Activated naive CD8-positive, alpha-beta T cell treated with anti-CD3 and anti-CD28 coated beads for 36 hours (primary cell): ENCODE measurements around the gene GIPC3. TPM values are rescaled to one million over a fixed set of nuclear protein-coding genes. Genes with fewer than 3 reads are reported as not detected.

ENCODE experiments used
- DNase-seq: peaks from one replicate; pipeline ENCODE4 v3.0.0; 2021
- H3K27ac Mint-ChIP-seq: one replicate; pipeline ENCODE4 v1.8.0; 2022; ENCODE audit warnings: mild to moderate bottlenecking, moderate library complexity, mixed read lengths
- H3K27me3 Mint-ChIP-seq: one replicate; pipeline ENCODE4 v1.8.0; 2022; ENCODE audit warnings: mild to moderate bottlenecking, mixed read lengths
- H3K36me3 Mint-ChIP-seq: one replicate; pipeline ENCODE4 v1.8.0; 2021; ENCODE audit warnings: mild to moderate bottlenecking, mixed read lengths
- H3K4me1 Mint-ChIP-seq: one replicate; pipeline ENCODE4 v1.8.0; 2021; ENCODE audit warnings: mixed read lengths
- H3K4me3 Mint-ChIP-seq: one replicate; pipeline ENCODE4 v1.8.0; 2022; ENCODE audit warnings: mild to moderate bottlenecking, moderate library complexity, mixed read lengths
- H3K9me3 Mint-ChIP-seq: one replicate; pipeline ENCODE4 v1.8.0; 2022; ENCODE audit warnings: mixed read lengths
- total RNA-seq, 2 experiments: library from RNA; stranded (reverse); gene quantifications; one replicate each; pipeline ENCODE4 v1.2.3, GENCODE V29; 2021

Gene GIPC3
- total RNA-seq, 2 experiments from 2014 or later: 0.32 to 0.43 TPM

GRCh38 chr19:3639479-3639878 lies 54.2 kb downstream of the GIPC3 start:
- H3K4me3 Mint-ChIP-seq: no peak overlapping the region
- H3K27ac Mint-ChIP-seq: no peak overlapping the region
- H3K4me1 Mint-ChIP-seq: no peaks in the 10 kb centered on the region
- DNase-seq: no peak
- no peaks in the 10 kb centered on the region for H3K9me3 Mint-ChIP-seq
- no peaks in the 10 kb centered on the region for H3K36me3 Mint-ChIP-seq
- no peaks in the 10 kb centered on the region for H3K27me3 Mint-ChIP-seq

- no peak for DNase-seq
- no peak overlapping the region for H3K4me3 Mint-ChIP-seq
- no peaks in the 10 kb centered on the region for H3K27me3 Mint-ChIP-seq
- H3K36me3 Mint-ChIP-seq: no peaks in the 10 kb centered on the region
- no peaks in the 10 kb centered on the region for H3K4me1 Mint-ChIP-seq
- H3K9me3 Mint-ChIP-seq: no peaks in the 10 kb centered on the region
- no peak overlapping the region for H3K27ac Mint-ChIP-seq
Observed at GRCh38 chr19:3641515-3642269, 56.4 kb downstream of the GIPC3 start.

GRCh38 chr19:3642296-3642695 lies 57.0 kb downstream of the GIPC3 start:
- no peaks in the 10 kb centered on the region for H3K4me1 Mint-ChIP-seq
- DNase-seq: no peak
- no peak overlapping the region for H3K27ac Mint-ChIP-seq
- H3K27me3 Mint-ChIP-seq: no peaks in the 10 kb centered on the region
- H3K9me3 Mint-ChIP-seq: no peaks in the 10 kb centered on the region
- no peak overlapping the region for H3K4me3 Mint-ChIP-seq
- H3K36me3 Mint-ChIP-seq: no peaks in the 10 kb centered on the region

Other genes starting within 250 kb of the GIPC3 start
- 10 to 100 TPM; 19.0 to 19.5 TPM for gene NFIC, start 218.9 kb upstream of the GIPC3 start, total RNA-seq
- 1 to 10 TPM; 2.2 to 2.5 TPM for gene SMIM24, start 105.0 kb upstream of the GIPC3 start, total RNA-seq
- gene SMIM44, start 102.0 kb upstream of the GIPC3 start, total RNA-seq: not detected
- 10 to 100 TPM; 17.2 to 18.3 TPM for gene DOHH, start 84.8 kb upstream of the GIPC3 start, total RNA-seq
- gene FZR1, start 79.2 kb upstream of the GIPC3 start, total RNA-seq: 10 to 100 TPM; 32.6 to 39.6 TPM
- gene TEKTIP1, start 46.3 kb upstream of the GIPC3 start, total RNA-seq: 1 to 10 TPM; 1.2 to 2.2 TPM
- gene MFSD12, start 27.9 kb upstream of the GIPC3 start, total RNA-seq: 10 to 100 TPM; 73.2 to 76.1 TPM
- 10 to 100 TPM; 37.1 to 41.6 TPM for gene HMG20B, start 12.5 kb upstream of the GIPC3 start, total RNA-seq
- gene TBXA2R, start 21.4 kb downstream of the GIPC3 start, total RNA-seq: 1 to 10 TPM; 2.8 to 3.1 TPM
- gene CACTIN, start 41.3 kb downstream of the GIPC3 start, total RNA-seq: 10 to 100 TPM; 33.0 to 34.4 TPM
- 10 to 100 TPM; 12.9 to 14.8 TPM for gene PIP5K1C, start 115.0 kb downstream of the GIPC3 start, total RNA-seq
- gene TJP3, start 122.9 kb downstream of the GIPC3 start, total RNA-seq: under 1 TPM; 0.24 to 0.39 TPM
- 10 to 100 TPM; 21.4 to 21.9 TPM for gene APBA3, start 176.2 kb downstream of the GIPC3 start, total RNA-seq
- 10 to 100 TPM; 76.9 to 81.5 TPM for gene MRPL54, start 177.2 kb downstream of the GIPC3 start, total RNA-seq
- not detected for gene RAX2, start 186.8 kb downstream of the GIPC3 start, total RNA-seq
- 10 to 100 TPM; 32.1 to 33.8 TPM for gene MATK, start 200.9 kb downstream of the GIPC3 start, total RNA-seq